HepG2 (cell line): ENCODE data around the gene TCF20. TPM values are rescaled to one million over a fixed set of nuclear protein-coding genes. Genes with fewer than 3 reads are reported as not detected.

Source experiments
- AKNA ChIP-seq: sonication (generic); formaldehyde crosslinking; IDR thresholded peaks from 2 replicates; pipeline ENCODE4 v1.4.0; 2020; ENCODE audit warnings: missing genetic modification reagents, borderline replicate concordance
- HOXA3 ChIP-seq: sonication (generic); formaldehyde crosslinking; IDR thresholded peaks from 2 replicates; pipeline ENCODE4 v1.5.0; 2020; ENCODE audit warnings: missing genetic modification reagents
- HOXA5 ChIP-seq: sonication (generic); formaldehyde crosslinking; IDR thresholded peaks from 2 replicates; pipeline ENCODE4 v1.4.0; 2020; ENCODE audit warnings: missing genetic modification reagents
- HOXA9 ChIP-seq: sonication (generic); formaldehyde crosslinking; IDR thresholded peaks from 2 replicates; pipeline ENCODE4 v1.8.1; 2022; ENCODE audit warnings: missing genetic modification reagents, mild to moderate bottlenecking, moderate library complexity, borderline replicate concordance
- KLF11 ChIP-seq: IDR thresholded peaks from 2 replicates; pipeline ENCODE4 v1.6.1; 2016; ENCODE audit warnings: missing compliant biosample characterization
- MXD1 ChIP-seq: sonication (generic); formaldehyde crosslinking; IDR thresholded peaks from 2 replicates; pipeline ENCODE4 v1.4.0; 2020; ENCODE audit warnings: mild to moderate bottlenecking, missing genetic modification reagents
- NR2F6 ChIP-seq, 2 experiments: IDR thresholded peaks; 2 replicates each; pipeline ENCODE4 v1.6.1; 2016; ENCODE audit warnings: antibody characterized with exemption in 1 of 2, mild to moderate bottlenecking in 1 of 2
- SETDB1 ChIP-seq: sonication (generic); formaldehyde crosslinking; IDR thresholded peaks from 2 replicates; pipeline ENCODE4 v1.5.1; 2020; ENCODE audit warnings: missing genetic modification reagents, mild to moderate bottlenecking, borderline replicate concordance
- ZBED4 ChIP-seq: sonication (generic); formaldehyde crosslinking; IDR thresholded peaks from 2 replicates; pipeline ENCODE4 v1.4.0; 2020; ENCODE audit warnings: missing genetic modification reagents, borderline replicate concordance
- ZBTB14 ChIP-seq: sonication (generic); formaldehyde crosslinking; IDR thresholded peaks from 2 replicates; pipeline ENCODE4 v1.4.0; 2020; ENCODE audit warnings: missing genetic modification reagents
- ZBTB25 ChIP-seq: IDR thresholded peaks from 2 replicates; pipeline ENCODE4 v1.6.1; 2018; ENCODE audit warnings: missing genetic modification reagents
- ZKSCAN8 ChIP-seq: IDR thresholded peaks from 2 replicates; pipeline ENCODE4 v1.6.1; 2016; ENCODE audit warnings: borderline replicate concordance, missing genetic modification reagents, missing compliant biosample characterization
- ZNF496 ChIP-seq: sonication (generic); formaldehyde crosslinking; IDR thresholded peaks from 2 replicates; pipeline ENCODE4 v1.8.1; 2023; ENCODE audit warnings: mild to moderate bottlenecking, moderate library complexity, missing genetic modification reagents; ENCODE audit not compliant: insufficient replicate concordance
- ZNF572 ChIP-seq: sonication (generic); formaldehyde crosslinking; IDR thresholded peaks from 2 replicates; pipeline ENCODE4 v1.5.1; 2020; ENCODE audit warnings: mild to moderate bottlenecking, missing genetic modification reagents
- ZNF580 ChIP-seq: IDR thresholded peaks from 2 replicates; pipeline ENCODE4 v1.6.1; 2016; ENCODE audit warnings: low read depth, borderline replicate concordance
- ZSCAN21 ChIP-seq: sonication (generic); formaldehyde crosslinking; IDR thresholded peaks from 2 replicates; pipeline ENCODE4 v1.8.0; 2022; ENCODE audit warnings: mild to moderate bottlenecking, missing genetic modification reagents, moderate library complexity, borderline replicate concordance
- polyA plus RNA-seq, 8 experiments: library from polyadenylated mRNA; depleted of rRNA in 3 of 8; stranded (reverse) in 7 of 8; unstranded in 1 of 8; fragments of >200 nt; fragmentation: Illumina TruSeq in 4 of 8; extraction: Trizol in 4 of 8; gene quantifications; 2 replicates each; pipeline versions ENCODE4 v1.2.1 to v1.2.3, GENCODE V29; 2011 to 2016; ENCODE audit warnings: low read depth in 4 of 8, missing spikeins in 1 of 8, mixed read lengths in 1 of 8; ENCODE audit not compliant: insufficient read depth in 1 of 8
- total RNA-seq, 5 experiments: library from RNA; depleted of rRNA; stranded (reverse); fragments of >200 nt; fragmentation: Illumina TruSeq; extraction: Trizol; gene quantifications; 2 replicates each; pipeline ENCODE4 v1.2.3, GENCODE V29; 2016; ENCODE audit warnings: low read depth in 1 of 5

Gene TCF20
- total and polyA plus RNA-seq, 2 of the 13 experiments (the other 11 are each of a cell fraction or from before 2014, with no cell fraction given) = 12.8 to 23.7 TPM

GRCh38 chr22:42269432-42270175, 849 bp downstream of the TCF20 start (continued):
- TF ChIP-seq ZBED4 (CRISPR knock-in tag) = no peak; the same call in 1 of the 2 replicates
- TF ChIP-seq ZBTB14 = no peak
- TF ChIP-seq ZNF496 (CRISPR knock-in tag) = no peak
- peak; percentile 63; the same call in 1 of the 2 replicates for TF ChIP-seq HOXA9 (CRISPR knock-in tag)
- no peak for TF ChIP-seq KLF11 (CRISPR knock-in tag)
- TF ChIP-seq ZSCAN21 (CRISPR knock-in tag) = no peak
- TF ChIP-seq NR2F6 (IDR thresholded peaks at IDR 0.05) = no peak
- TF ChIP-seq NR2F6 (CRISPR knock-in tag; IDR thresholded peaks at IDR 0.05) = peak; percentile 18; the same call in 1 of the 2 replicates
- TF ChIP-seq ZNF572 (CRISPR knock-in tag) = no peak
- TF ChIP-seq SETDB1 (CRISPR knock-in tag) = no peak
- TF ChIP-seq AKNA = no peak
- TF ChIP-seq HOXA5 (CRISPR knock-in tag) = no peak
- no peak for TF ChIP-seq ZNF580 (CRISPR knock-in tag)
- no peak for TF ChIP-seq ZKSCAN8 (CRISPR knock-in tag)
- peak; percentile 94 for TF ChIP-seq MXD1 (CRISPR knock-in tag)
- peak; percentile 75 for TF ChIP-seq HOXA3 (CRISPR knock-in tag)
- no peak for TF ChIP-seq ZBTB25 (CRISPR knock-in tag)
